ENCODE results near the gene ATRNL1.
A peak's percentile ranks its signal among the peaks of the same experiment; 100 is the strongest.

Gene ATRNL1

GRCh38 chr10:115948465-115948864 is 855.3 kb downstream of the ATRNL1 start:
- DNase-seq (ENCODE audit: low spot score) = no peak

- no peak for DNase-seq (ENCODE audit: low spot score)
Measured at GRCh38 chr10:115949282-115949844, 856.2 kb downstream of the ATRNL1 start.

GRCh38 chr10:115950320-115950719 is 857.2 kb downstream of the ATRNL1 start:
- DNase-seq (ENCODE audit: low spot score) = no peak

- peak; percentile 47 for DNase-seq (ENCODE audit: low spot score)
Measured at GRCh38 chr10:115951242-115951641, 858.1 kb downstream of the ATRNL1 start.

GRCh38 chr10:115953281-115953680 is 860.1 kb downstream of the ATRNL1 start:
- DNase-seq (ENCODE audit: low spot score) = no peak

GRCh38 chr10:115953968-115954367 is 860.8 kb downstream of the ATRNL1 start:
- no peak for DNase-seq (ENCODE audit: low spot score)

- no peak for DNase-seq (ENCODE audit: low spot score)
Measured at GRCh38 chr10:115956225-115957011, 863.3 kb downstream of the ATRNL1 start.

- no peak for DNase-seq (ENCODE audit: low spot score)
Measured at GRCh38 chr10:115957012-115957399, 863.8 kb downstream of the ATRNL1 start.

GRCh38 chr10:115957786-115958442 is 864.7 kb downstream of the ATRNL1 start:
- no peak for DNase-seq (ENCODE audit: low spot score)

GRCh38 chr10:115963848-115964247 is 870.7 kb downstream of the ATRNL1 start:
- DNase-seq (ENCODE audit: low spot score) = no peak

GRCh38 chr10:115964827-115965226 is 871.7 kb downstream of the ATRNL1 start:
- DNase-seq (ENCODE audit: low spot score) = no peak

- DNase-seq (ENCODE audit: low spot score) = no peak
Measured at GRCh38 chr10:115965376-115965775, 872.2 kb downstream of the ATRNL1 start.

GRCh38 chr10:115968236-115968635 is 875.1 kb downstream of the ATRNL1 start:
- no peak for DNase-seq (ENCODE audit: low spot score)

GRCh38 chr10:115969591-115969990 is 876.4 kb downstream of the ATRNL1 start:
- DNase-seq (ENCODE audit: low spot score) = no peak

GRCh38 chr10:115971921-115972320 is 878.8 kb downstream of the ATRNL1 start:
- no peak for DNase-seq (ENCODE audit: low spot score)

- no peak for DNase-seq (ENCODE audit: low spot score)
Measured at GRCh38 chr10:115972426-115972825, 879.3 kb downstream of the ATRNL1 start.

GRCh38 chr10:115974351-115974750 is 881.2 kb downstream of the ATRNL1 start:
- no peak for DNase-seq (ENCODE audit: low spot score)

GRCh38 chr10:115974816-115975430 is 881.8 kb downstream of the ATRNL1 start:
- DNase-seq (ENCODE audit: low spot score) = no peak

- DNase-seq (ENCODE audit: low spot score) = no peak
Measured at GRCh38 chr10:115975506-115975905, 882.3 kb downstream of the ATRNL1 start.

GRCh38 chr10:115976342-115976741 is 883.2 kb downstream of the ATRNL1 start:
- DNase-seq (ENCODE audit: low spot score) = no peak

GRCh38 chr10:115977855-115978254 is 884.7 kb downstream of the ATRNL1 start:
- DNase-seq (ENCODE audit: low spot score) = no peak

- DNase-seq (ENCODE audit: low spot score) = no peak
Measured at GRCh38 chr10:115979576-115979975, 886.4 kb downstream of the ATRNL1 start.

Data from SK-N-DZ (cell line).